Fibroblast of skin of right quadriceps (primary cell): ENCODE results near the gene TATDN2.

Source experiments
- DNase-seq: peaks from one replicate; pipeline ENCODE4 v3.0.0-alpha.2; 2013

The TATDN2 gene, protein sequence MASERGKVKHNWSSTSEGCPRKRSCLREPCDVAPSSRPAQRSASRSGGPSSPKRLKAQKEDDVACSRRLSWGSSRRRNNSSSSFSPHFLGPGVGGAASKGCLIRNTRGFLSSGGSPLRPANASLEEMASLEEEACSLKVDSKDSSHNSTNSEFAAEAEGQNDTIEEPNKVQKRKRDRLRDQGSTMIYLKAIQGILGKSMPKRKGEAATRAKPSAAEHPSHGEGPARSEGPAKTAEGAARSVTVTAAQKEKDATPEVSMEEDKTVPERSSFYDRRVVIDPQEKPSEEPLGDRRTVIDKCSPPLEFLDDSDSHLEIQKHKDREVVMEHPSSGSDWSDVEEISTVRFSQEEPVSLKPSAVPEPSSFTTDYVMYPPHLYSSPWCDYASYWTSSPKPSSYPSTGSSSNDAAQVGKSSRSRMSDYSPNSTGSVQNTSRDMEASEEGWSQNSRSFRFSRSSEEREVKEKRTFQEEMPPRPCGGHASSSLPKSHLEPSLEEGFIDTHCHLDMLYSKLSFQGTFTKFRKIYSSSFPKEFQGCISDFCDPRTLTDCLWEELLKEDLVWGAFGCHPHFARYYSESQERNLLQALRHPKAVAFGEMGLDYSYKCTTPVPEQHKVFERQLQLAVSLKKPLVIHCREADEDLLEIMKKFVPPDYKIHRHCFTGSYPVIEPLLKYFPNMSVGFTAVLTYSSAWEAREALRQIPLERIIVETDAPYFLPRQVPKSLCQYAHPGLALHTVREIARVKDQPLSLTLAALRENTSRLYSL

GRCh38 chr3:10248184-10248983, at the start of gene TATDN2:
TATDN2 (plus strand) TSS chr3:10248459; CDS start chr3:10249201, 742 bp downstream.
- peak; percentile 96 for DNase-seq

GRCh38 chr3:10198761-10199649, 49.3 kb upstream of the TATDN2 start:
- peak; percentile 49 for DNase-seq

- no peak for DNase-seq
Measured at GRCh38 chr3:10204921-10205320, 43.3 kb upstream of the TATDN2 start.

GRCh38 chr3:10205451-10206165, 42.7 kb upstream of the TATDN2 start:
- peak; percentile 88 for DNase-seq

DNA sequence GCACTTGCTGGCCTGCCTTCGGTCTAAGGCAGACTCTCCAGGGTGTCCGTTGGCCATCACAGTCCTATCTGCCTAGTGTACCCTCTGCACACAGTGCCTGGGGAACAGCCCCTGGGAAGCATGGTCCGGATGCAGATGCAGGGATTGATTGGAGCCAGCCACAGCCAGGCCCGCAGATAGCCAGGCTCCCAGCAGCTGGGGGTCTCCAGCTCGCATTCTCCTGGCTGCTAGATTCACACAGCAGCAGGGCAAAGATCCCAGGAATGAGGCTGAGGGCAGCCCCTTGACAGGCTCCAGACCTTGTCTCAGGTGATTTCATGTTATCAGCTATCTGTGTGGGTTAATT, 42.1 kb upstream of the TATDN2 start:
- no peak for DNase-seq

GRCh38 chr3:10213156-10213792, 35.0 kb upstream of the TATDN2 start:
- peak; percentile 37 for DNase-seq

DNA sequence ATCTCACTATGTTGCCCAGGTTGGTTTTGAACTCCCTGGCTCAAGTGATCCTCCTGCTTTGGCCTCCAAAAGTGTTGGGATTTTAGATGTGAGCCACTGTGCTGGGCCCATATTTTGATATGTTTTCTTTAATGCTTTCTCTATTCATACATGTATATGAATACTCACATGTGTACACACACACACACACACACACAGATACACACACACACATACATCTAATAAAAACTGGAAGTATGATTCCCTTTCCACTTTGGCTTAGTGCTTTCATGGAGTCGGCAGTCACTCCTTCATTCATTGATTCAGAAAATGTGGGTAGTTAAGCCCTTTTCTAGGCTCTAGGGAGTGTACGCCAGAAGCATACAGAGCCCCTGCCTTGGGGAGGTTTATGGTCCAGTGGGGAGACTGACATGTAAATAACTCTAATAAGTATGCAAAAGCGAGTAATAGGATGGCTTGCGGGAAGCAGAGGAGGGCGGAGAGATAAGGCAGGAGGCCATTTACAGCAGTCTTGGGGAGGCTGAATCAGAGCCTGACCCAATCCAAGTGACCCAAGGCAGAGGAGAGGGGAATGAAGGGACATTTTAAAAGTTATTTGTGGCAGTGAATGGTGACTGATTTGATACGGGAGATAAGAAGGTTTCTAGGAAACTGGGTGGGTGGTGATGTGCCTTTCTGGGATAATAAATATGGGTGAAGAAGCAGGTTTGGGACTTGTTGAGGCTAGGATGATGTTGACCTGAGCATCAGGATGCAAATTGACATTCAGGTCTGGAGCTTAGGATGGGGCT, 32.5 kb upstream of the TATDN2 start:
- DNase-seq: no peak

DNA sequence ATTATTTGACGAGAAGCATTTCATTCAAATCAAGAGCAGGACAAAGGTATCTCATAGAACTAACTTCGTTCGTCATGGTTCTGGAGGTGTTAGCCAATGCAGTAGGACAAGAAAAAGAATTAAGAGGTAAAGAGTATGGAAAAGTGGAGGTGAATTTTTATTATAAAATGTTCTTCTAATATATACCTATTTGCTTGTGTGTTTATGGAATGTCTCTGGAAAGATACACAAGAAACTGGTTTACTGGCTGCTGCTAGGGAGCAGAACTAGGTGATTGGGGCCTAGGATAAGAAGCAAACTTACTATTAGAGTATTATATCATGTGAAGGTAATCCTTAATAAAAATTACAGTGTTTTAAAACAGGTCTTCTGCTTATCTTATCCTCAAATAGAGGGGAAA, 30.9 kb upstream of the TATDN2 start:
- DNase-seq: no peak

DNA sequence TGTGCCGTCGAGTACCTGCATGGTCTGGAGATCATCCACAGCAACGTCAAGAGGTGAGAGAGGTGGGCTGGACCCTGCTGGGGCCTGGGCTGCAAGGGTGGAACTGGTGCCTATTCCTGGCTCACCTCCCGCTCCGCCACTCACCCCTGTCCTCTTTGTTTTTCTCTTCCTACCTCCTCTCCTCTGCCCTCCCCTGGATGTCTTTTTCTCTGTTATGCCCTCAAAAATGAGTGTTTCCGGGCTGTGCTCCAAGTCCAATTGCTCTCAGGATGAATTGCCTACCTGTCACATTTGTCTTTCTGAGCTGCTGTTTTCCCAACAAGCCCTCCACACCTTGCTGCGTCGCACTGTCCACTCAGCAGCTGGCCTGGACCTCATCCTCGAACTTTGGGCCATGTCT, 28.5 kb upstream of the TATDN2 start:
- DNase-seq: no peak

DNA sequence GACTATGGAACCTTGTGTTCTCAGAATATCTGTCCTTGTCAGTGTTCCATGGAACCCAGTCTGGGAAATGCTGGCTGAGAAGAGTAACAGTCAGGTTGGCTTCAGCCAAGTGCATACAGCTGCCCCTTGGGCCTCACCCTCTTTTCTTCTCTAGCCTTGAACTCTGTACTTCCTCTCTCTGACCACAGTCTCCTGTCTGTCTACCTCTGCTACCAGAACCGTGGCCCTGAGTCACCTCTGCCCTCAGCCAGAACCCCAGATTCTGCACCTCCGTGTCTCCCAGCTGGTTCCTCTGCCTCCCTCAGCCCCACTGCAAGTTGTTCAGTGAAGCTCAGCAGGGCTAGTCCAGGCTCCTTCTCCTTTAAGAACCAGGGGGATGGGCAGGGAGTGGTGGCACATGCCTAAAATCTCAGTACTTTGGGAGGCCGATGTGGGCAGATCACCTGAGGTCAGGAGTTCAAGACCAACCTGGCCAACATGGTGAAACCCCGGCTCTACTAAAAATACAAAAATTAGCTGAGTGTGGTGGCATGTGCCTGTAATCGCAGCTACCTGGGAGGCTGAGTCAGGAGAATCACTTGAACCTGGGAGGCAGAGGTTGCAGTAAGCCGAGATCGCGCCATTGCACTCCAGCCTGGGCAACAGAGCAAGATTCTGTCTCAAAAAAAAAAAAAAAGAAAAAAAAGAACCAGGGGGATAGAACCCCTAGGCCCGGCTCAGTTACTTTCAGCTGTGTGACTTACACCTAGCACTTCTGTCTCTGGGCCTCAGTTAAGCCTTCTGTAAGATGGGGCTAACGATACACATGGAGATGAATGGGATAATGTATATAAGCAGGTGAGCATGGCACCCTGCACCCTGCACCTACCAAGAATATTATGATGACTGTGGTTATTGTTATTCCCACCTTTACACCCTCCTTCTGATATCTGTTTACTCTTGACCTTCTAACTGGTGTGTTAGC, 24.3 kb upstream of the TATDN2 start:
- no peak for DNase-seq

DNA sequence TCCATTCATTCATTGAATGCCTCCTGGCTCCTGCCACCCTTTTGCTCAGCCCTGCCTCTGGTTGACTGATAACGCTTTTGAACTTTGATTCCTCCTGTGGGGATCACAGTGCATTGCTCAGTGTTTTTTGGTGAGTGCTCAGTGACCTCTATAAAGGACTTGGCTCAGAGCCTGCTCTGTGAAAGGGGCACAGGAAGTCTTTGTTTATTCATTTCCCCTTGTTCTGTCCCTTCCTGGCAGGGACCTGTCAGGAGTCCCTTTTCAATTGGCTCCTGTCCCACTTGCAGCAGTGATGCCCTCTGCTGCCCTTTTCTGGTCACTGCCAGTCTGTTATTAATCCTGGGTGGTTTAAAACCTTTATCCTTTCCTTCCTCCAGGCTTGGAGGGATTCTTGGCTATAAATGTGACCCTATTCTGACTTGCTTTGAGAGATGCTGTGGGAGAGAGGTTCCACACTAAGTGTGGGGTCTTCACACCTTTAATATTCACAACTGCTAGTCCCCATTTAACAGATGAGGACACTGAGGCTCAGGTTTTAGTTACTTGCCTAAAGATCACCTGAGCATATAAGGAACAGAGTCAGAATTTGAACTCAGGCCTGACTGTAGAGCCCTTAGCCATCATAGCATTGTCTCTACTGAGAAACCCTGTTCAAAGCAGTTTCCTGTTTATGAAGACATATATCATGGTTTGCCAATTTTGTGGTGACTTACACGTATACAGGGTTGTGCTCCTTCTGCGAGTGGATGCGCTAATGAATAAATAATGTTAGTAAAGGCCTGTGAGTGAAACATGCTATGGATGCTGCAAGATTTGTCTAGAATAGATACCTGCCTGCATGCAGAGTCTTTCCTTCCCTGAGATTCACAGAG, 23.2 kb upstream of the TATDN2 start:
- DNase-seq: peak; percentile 67

DNA sequence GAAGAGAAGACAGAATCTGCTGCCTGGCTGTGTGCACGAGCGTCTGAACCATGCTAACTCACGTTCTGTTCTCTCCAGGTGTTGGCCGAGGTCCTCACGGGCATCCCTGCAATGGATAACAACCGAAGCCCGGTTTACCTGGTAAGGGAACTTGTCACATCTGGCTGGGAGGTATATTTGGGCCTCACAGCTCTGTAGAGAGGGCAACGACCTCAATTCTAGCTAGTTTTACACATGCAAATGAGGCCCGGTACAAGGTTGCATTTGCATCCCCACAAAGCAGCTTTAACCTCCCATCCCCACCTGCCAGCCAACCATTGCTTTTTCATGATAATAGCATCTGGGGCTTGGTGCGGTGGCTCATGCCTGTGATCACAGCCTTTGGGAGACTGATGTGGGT, 22.0 kb upstream of the TATDN2 start:
- DNase-seq: no peak

DNA sequence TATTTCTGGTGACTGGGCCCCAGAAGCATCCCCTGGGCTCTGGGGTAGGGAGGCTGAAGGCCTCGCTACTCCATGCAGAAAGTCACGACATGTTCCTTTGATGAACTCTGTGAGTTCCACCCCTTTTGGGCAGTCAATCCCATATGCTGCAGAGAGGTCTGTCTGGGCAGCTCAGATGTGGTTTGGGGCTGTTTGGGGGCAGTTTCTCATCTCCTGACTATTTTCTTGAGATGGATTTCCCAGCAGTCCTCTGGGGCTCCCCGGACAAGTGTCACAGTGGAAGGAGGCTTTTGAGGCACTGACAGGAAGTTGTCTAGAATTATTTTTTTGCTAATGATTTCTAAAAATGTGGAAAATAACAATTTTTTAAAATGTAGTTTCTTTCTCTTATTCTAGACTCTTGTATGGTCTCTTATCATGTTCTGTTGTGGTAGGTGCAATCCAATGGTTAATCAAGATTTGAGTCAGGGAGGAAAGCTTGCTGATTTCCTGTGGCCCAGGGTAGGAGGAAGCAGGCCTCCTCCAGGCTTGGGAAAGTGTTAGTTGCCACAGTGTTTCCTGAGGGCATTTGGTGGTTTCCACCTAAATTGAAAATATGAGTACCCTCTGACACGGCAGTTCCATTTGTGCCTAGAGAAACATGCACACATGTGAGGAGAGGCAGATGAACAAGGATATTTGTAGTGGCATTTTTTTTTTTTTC, 19.9 kb upstream of the TATDN2 start:
- DNase-seq: no peak

DNA sequence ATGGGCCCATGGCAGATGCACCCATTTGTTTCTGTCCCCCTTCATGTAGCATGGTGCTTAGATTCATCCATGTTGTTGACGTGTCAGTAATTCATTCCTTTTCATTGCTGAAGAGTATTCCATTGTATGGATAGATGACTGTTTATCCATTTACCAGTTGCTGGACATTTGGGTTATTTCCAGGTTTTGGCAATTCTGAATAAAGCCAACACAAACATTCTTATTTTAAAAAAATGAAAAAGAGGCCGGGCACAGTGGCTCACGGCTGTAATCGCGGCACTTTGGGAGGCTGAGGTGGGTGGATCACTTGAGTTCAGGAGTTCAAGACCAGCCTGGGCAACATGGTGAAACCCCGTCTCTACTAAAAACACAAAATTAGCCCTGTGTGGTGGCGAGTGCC, 18.7 kb upstream of the TATDN2 start:
- no peak for DNase-seq

- DNase-seq: no peak
Measured at GRCh38 chr3:10232137-10232536, 16.1 kb upstream of the TATDN2 start.

DNA sequence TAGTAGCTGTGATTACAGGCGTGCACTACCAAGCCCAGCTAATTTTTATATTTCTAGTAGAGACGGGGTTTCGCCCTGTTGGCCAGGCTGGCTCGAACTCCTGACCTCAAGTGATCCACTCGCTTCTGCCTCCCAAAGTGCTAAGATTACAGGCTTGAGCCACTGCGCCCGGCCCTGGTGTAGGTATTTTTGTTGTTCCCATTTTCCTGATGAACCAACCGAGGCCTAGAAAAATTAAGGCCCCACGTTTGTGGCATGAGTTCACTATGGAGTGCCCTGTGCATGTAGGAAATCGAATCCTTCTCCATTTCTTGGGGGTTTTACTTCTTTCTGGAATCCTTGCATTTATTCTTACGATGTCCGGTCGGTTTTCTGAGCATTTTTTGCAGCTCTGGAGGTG, 14.3 kb upstream of the TATDN2 start:
- DNase-seq: no peak

DNA sequence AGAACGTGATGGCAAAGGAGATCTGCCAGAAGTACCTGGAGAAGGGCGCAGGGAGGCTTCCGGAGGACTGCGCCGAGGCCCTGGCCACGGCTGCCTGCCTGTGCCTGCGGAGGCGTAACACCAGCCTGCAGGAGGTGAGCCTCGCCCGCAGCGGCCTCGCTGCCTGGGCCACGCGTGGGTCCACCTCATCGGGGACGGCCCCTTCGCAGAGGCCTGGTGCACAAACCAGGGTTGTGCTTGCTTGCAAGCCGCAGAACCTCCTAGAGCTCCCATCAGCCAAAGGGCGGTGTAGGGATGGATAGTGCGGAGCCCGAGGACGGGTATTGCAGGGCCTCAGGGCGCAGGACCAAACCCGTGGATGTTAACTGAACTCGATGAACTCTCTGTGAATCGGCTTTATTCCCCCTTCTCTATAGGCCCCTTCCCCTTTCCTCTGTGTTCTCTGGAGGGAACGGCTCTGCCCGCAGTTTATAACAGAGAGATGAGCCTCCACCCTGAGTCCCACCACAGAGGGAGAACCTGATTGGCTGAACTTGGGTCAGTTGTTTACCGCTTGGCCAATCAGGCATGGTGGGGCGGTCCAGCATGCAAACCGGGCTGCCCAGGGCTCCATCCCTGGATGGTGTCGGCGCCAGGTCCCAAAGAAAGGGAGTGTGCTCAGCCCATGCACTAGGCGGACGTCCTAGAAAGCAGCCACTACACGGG, 13.6 kb upstream of the TATDN2 start:
- DNase-seq: no peak
